ENCODE measurements around the gene ZMIZ1. TPM values are rescaled to one million over a fixed set of nuclear protein-coding genes. Genes with fewer than 3 reads are reported as not detected.

Gene ZMIZ1
- total and polyA plus RNA-seq, 2 donors from 2014 or later = 14.2 to 97.6 TPM

GRCh38 chr10:79155301-79156081 is 86.7 kb downstream of the ZMIZ1 start:
- intact Hi-C loops (cut with DNase I) = no loop called here
- Histone ChIP-seq H3K4me1 (ENCODE audit: control insufficient read depth in 2 of 3, insufficient read depth in 2 of 3, low read depth in 1 of 3, low read length in 3 of 3) (peaks cover 3 to 82% (median 63%) of the 10 kb centered on the region in 3 donors), H3K27ac (ENCODE audit: low read depth in 2 of 2, low read length in 2 of 2) (peak overlapping the region; percentile 52 to 69), H3K27me3 (ENCODE audit: control insufficient read depth, insufficient read depth, low read length) (no peaks in the 10 kb centered on the region), H3K9me3 (ENCODE audit: control insufficient read depth in 2 of 3, insufficient read depth in 1 of 3, low read length in 3 of 3) (no peaks in the 10 kb centered on the region), H3K4me3 (ENCODE audit: low read length in 3 of 3) (no peak overlapping the region), H3K9ac (ENCODE audit: low read length in 3 of 3) (peak overlapping the region in 1 of 3 donors; percentile 59), H3K36me3 (ENCODE audit: control insufficient read depth in 2 of 3, insufficient read depth in 3 of 3, low read length in 3 of 3) (no peaks in the 10 kb centered on the region)
- DNase-seq = no peak
- TF ChIP-seq CTCF (IDR thresholded peaks at IDR 0.05; ENCODE audit: borderline replicate concordance, extremely low read depth, insufficient read depth) = no peak
- FAIRE-seq = no peak

GRCh38 chr10:79156334-79157274 is 87.8 kb downstream of the ZMIZ1 start:
- peak overlapping the region; percentile 92 to 95 for H3K27ac ChIP-seq (ENCODE audit: low read depth in 2 of 2, low read length in 2 of 2)
- DNase-seq = no peak
- TF ChIP-seq CTCF (IDR thresholded peaks at IDR 0.05; ENCODE audit: borderline replicate concordance, extremely low read depth, insufficient read depth) = no peak
- no peaks in the 10 kb centered on the region for H3K9me3 ChIP-seq (ENCODE audit: control insufficient read depth in 2 of 3, insufficient read depth in 1 of 3, low read length in 3 of 3)
- no peaks in the 10 kb centered on the region for H3K27me3 ChIP-seq (ENCODE audit: control insufficient read depth, insufficient read depth, low read length)
- H3K9ac ChIP-seq (ENCODE audit: low read length in 3 of 3) = peak overlapping the region in 1 of 3 donors; percentile 70
- no peak for FAIRE-seq
- no peaks in the 10 kb centered on the region for H3K36me3 ChIP-seq (ENCODE audit: control insufficient read depth in 2 of 3, insufficient read depth in 3 of 3, low read length in 3 of 3)
- H3K4me1 ChIP-seq (ENCODE audit: control insufficient read depth in 2 of 3, insufficient read depth in 2 of 3, low read depth in 1 of 3, low read length in 3 of 3) = peaks cover 3 to 84% (median 59%) of the 10 kb centered on the region in 3 donors
- intact Hi-C loops (cut with DNase I) = no loop called here
- no peak overlapping the region for H3K4me3 ChIP-seq (ENCODE audit: low read length in 3 of 3)

GRCh38 chr10:79158004-79158340 is 89.2 kb downstream of the ZMIZ1 start:
- H3K9ac ChIP-seq (ENCODE audit: low read length in 3 of 3) = peak overlapping the region in 1 of 3 donors; percentile 69

More at GRCh38 chr10:79158004-79158340, 89.2 kb downstream of the ZMIZ1 start:
- FAIRE-seq = no peak
- no peak for DNase-seq
- H3K27ac ChIP-seq (ENCODE audit: low read depth in 2 of 2, low read length in 2 of 2) = peak overlapping the region; percentile 92 to 95
- no peaks in the 10 kb centered on the region for H3K9me3 ChIP-seq (ENCODE audit: control insufficient read depth in 2 of 3, insufficient read depth in 1 of 3, low read length in 3 of 3)
- H3K4me3 ChIP-seq (ENCODE audit: low read length in 3 of 3) = no peak overlapping the region
- intact Hi-C loops (cut with DNase I) = no loop called here
- H3K4me1 ChIP-seq (ENCODE audit: control insufficient read depth in 2 of 3, insufficient read depth in 2 of 3, low read depth in 1 of 3, low read length in 3 of 3) = peaks cover 3 to 86% (median 68%) of the 10 kb centered on the region in 3 donors
- TF ChIP-seq CTCF (IDR thresholded peaks at IDR 0.05; ENCODE audit: borderline replicate concordance, extremely low read depth, insufficient read depth) = no peak
- H3K27me3 ChIP-seq (ENCODE audit: control insufficient read depth, insufficient read depth, low read length) = no peaks in the 10 kb centered on the region
- H3K36me3 ChIP-seq (ENCODE audit: control insufficient read depth in 2 of 3, insufficient read depth in 3 of 3, low read length in 3 of 3) = peaks cover 0 to 6% (median 0%) of the 10 kb centered on the region in 3 donors

Data from kidney (tissue), 14 donors.